ENCODE measurements around the gene TRAPPC12.
"Not testable (repeated sequence)": the region's sequence is repeated elsewhere in the genome, so short reads cannot be mapped to it uniquely, and the experiment has no call there.

The TRAPPC12 gene

GRCh38 chr2:3505771-3506170 lies 126.3 kb downstream of the TRAPPC12 start:
- DNase-seq (ENCODE audit: low read depth): no peak

GRCh38 chr2:3512086-3512485 lies 132.6 kb downstream of the TRAPPC12 start:
- no peak for DNase-seq (ENCODE audit: low read depth)

GRCh38 chr2:3513026-3513810 lies 133.7 kb downstream of the TRAPPC12 start:
- no peak for DNase-seq (ENCODE audit: low read depth)

- DNase-seq (ENCODE audit: low read depth): not testable (repeated sequence)
Measured at GRCh38 chr2:3515438-3515837, 135.9 kb downstream of the TRAPPC12 start.

- no peak for DNase-seq (ENCODE audit: low read depth)
Measured at GRCh38 chr2:3516831-3517230, 137.3 kb downstream of the TRAPPC12 start.

GRCh38 chr2:3517948-3518495 lies 138.5 kb downstream of the TRAPPC12 start:
- DNase-seq (ENCODE audit: low read depth): no peak

GRCh38 chr2:3518496-3519254 lies 139.2 kb downstream of the TRAPPC12 start:
- peak; percentile 97 for DNase-seq (ENCODE audit: low read depth)

- peak; percentile 63 for DNase-seq (ENCODE audit: low read depth)
Measured at GRCh38 chr2:3519255-3520205, 140.0 kb downstream of the TRAPPC12 start, which contains the start of gene ADI1. ADI1 (minus strand) TSS chr2:3519531; CDS start chr2:3519487, 44 bp downstream.

GRCh38 chr2:3520591-3520990 lies 141.1 kb downstream of the TRAPPC12 start:
- no peak for DNase-seq (ENCODE audit: low read depth)

- DNase-seq (ENCODE audit: low read depth): no peak
Measured at GRCh38 chr2:3522961-3523421, 143.5 kb downstream of the TRAPPC12 start.

- DNase-seq (ENCODE audit: low read depth): no peak
Measured at GRCh38 chr2:3523551-3524041, 144.1 kb downstream of the TRAPPC12 start.

GRCh38 chr2:3526871-3527270 lies 147.4 kb downstream of the TRAPPC12 start:
- DNase-seq (ENCODE audit: low read depth): no peak

GRCh38 chr2:3527886-3528785 lies 148.6 kb downstream of the TRAPPC12 start:
- DNase-seq (ENCODE audit: low read depth): no peak

Data from T follicular helper cell (primary cell).